GM21423 (cell line): ENCODE data around the gene PHF23.

ENCODE experiments used
- ATAC-seq: cut with Tn5 transposase; IDR thresholded peaks from one replicate; pipeline ENCODE4 v1.9.1; 2021; ENCODE audit warnings: mild to moderate bottlenecking, moderate library complexity; ENCODE audit not compliant: unreplicated experiment

PHF23 gene

DNA sequence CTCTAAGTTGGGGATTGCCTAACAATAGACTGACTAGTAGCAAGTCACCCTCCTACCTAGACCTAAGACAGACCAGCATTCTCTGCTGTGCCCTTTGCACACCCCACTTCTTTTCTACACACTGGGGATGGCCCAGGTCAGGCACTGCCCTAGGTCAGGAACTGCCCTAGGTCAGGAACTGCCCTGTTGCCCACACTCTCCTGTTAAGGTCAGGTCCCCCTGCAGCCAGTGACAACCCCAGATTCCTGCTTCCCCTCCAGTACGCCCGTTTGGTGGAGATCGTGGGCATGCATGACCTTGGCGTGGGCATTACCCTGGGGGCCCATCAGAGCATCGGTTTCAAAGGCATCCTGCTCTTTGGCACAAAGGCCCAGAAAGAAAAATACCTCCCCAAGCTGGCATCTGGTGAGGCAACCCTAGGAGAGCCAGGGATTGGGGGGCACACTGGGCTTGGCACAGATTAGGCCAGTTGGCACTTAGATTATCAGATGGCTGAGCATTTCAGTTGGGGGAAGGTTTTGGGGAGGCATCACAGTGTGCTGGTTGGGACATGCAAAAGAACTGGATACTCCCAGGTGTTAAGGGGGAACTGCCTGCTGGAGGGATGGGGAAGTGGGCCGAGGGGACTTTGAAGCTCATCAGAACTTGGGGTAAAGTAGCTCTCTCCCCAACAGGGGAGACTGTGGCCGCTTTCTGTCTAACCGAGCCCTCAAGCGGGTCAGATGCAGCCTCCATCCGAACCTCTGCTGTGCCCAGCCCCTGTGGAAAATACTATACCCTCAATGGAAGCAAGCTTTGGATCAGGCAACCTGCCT, 17.8 kb downstream of the PHF23 start:
- ATAC-seq, result no peak

DNA sequence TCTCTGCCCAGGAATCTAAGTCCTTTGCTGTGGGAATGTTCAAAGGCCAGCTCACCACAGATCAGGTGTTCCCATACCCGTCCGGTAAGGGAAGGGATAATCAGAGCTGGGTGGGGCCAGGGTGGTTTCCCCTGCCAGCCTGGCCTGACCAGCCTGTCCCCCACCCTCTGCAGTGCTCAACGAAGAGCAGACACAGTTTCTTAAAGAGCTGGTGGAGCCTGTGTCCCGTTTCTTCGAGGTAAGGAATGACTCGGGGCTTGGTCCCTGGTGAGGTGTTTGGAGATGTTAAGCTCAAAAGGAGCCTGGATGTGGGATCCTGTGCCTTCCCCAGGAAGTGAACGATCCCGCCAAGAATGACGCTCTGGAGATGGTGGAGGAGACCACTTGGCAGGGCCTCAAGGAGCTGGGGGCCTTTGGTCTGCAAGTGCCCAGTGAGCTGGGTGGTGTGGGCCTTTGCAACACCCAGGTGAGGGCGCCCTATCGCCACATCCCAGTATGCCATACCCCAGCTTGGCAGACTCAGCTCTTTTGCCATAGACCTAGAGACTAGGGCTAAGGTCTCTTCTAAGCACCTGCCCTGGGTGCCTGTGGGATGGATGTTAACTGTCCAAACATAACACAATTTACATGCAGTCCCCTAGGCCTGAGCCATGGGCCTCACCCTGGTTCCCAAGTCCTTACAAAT, 18.5 kb downstream of the PHF23 start:
- no peak for ATAC-seq

DNA sequence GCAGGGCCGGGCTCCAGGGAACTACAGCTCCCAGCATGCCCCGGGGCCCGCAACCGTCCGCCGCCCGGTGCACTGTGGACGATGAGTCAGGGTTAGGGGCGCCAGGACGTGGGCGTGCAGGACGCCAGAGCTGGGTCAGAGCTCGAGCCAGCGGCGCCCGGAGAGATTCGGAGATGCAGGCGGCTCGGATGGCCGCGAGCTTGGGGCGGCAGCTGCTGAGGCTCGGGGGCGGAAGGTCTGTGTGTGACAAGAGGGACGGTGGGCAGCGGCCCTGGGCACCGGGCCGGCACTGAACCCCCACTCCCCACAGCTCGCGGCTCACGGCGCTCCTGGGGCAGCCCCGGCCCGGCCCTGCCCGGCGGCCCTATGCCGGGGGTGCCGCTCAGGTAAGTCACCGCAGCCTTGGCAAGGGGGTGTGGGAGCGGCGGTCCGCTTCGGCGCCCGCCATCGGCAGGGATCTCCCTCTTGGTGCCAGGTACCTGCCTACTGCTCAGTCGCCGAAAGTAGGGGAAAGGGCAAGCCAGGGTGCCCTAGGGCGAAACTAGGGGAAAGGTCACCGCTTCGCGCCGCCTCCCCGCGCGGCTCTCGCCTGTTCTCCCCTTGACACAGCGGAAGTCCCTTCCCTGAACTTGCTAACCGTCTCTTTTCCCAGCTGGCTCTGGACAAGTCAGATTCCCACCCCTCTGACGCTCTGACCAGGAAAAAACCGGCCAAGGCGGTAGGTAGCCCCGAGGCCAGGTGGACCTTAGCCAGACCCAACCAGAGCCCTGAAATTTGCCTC, 19.3 kb downstream of the PHF23 start, which contains the start of the genes ACADVL and DLG4:
Gene ACADVL (plus strand): TSS at position 127 of the 781 bp plus-strand sequence. CDS start 47 bp downstream, at position 174.
Gene DLG4 (minus strand): TSS at position 25 of the 781 bp plus-strand sequence.
- ATAC-seq, result peak; percentile 70

DNA sequence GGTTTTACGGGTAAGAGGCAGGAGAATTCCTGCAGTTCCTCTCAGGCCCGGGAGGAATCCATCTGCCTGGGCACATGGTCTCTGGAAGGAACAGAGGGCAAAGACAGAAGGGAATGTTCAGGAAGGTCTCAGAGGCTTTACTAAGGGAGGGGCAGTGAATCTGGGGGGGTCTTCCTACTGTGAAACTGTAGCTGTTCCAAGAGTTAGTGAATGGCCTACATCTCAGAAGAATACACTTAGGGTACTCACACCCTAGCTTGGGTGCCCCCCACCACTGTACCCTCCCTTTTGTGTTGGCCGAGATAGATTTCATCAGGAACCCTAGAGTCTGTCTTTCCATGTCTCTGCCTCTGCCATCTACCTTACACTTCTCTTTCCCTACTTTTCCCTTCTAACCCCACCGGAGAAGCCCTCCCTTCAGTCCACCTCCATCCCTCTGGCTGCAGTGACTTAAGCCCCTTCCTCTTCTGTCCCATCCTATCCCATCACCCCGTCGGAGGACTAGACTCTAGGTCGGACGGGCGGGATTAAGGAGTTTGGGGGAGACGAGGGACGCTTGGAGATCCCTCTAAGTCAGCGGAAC, 19.9 kb downstream of the PHF23 start:
- ATAC-seq, result no peak

DNA sequence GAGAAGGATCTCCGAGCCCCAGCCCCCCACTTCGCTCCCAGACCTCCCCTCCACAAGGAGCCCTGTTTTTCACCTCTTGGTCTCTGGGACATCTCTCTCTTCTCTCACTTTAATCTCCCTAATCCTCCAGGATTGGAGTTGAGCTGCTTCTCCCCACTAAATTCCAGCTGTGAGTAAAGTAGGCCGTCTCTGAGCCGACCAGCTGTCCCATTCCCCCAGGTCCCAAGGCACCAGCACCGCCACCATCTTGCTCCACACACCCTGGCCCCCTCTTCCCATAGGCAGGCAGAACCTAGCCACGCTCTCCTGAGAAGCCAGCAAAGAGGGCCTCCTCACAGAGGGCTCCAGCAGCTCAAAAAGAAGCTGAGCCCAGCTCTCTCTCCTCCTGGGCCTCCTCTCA, 20.5 kb downstream of the PHF23 start:
- no peak for ATAC-seq

DNA sequence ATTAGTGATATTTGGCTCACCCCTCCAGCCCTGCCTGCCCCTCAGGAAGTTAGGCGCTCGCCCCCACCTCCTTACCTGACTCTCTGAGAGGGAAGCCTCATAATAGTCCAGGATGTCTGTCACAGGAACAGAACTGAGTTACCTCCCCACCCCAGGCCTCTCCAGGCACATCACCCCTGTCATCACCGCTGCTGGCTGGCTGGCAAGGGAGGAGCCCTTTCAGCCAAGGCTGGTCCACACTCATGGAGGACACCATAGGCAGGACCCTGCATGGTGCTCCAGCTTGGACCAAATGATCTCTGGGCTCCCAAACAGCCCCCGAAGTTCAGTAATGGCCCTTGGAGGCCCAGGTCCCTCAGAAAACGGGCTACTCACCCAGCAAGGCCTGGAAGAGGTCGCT, 21.1 kb downstream of the PHF23 start:
- no peak for ATAC-seq

DNA sequence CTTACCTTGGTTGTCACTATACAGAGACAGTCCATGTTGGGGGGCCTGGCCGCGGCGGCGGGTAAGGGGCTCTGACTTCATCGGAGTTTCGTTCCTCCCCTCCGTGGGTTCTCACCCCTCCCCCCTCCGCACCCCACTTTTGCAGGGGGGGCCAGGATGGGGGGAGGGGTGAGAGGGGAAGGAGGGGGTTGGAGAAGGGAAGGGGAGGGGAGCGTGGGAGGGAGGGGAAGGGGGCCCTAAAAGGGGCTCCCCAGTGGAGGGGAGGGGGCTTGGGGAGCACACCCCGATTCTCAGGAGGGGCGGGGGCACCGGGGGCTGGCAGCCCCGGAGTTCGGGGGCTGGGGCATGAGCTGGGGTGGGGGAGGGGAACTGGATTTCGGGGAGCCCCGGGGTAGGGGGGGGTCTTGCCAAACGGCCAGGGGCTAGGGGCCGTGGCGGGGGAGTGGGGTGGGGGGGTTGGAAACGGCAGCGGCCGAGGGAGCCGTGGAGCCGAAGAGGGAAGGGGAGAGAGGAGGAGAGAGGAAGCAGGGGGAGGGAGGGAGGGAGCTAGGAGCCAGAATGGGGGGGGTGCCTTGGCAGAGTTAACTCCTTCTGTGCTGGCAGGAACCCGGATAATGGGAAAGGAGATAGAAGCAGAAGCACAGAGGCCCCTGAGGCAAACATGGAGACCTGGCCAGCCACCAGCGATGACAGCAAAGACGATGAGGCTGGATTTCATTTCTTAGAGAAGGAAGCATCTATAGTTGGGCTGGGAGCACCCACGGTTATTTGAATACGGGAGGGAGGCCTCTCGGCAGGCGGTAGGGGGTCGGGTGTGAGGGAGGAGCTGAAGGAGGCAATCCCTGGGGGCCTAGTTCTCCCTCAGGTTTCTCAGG, 21.9 kb downstream of the PHF23 start:
- ATAC-seq, result no peak

DNA sequence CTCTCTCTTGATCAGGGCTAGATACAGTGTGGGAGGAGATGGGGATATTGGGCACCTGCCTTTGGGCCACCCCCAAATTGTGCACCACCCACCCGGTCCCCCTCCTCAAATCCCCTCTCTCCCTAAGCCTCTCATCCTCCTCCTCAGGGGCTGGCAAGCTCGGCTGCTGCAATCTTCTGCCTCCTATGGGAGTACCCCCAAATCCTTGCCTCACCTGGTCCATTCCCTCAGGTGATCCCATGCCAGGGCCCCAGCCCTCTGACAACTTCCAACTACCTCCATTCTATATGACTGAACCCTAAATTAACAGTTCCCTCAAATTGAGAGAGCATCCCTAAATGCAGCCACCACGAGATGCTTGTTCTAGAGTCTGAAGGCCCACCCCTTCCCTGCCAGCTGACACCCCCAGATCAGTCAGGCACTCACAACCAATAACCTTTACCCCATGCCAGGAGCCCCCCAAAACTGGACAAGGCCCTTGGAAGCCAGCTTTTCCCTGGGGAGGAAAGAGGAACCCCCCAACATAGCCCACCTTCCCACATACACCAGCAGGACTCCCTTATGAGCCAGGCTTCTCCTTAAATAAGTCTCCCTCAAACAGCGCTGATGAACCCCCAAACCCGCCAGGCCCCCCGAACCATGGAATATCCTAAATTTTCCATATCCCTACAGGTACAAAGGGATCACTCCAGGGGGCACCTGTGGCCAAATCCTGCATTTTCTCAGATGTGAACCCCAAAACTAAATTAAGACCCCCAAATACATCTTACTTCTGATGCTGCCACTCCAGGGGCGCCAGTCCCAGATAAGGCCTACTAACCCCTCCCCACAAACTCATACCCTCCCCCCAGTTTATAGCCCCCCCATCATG, 22.8 kb downstream of the PHF23 start:
- ATAC-seq, result no peak

DNA sequence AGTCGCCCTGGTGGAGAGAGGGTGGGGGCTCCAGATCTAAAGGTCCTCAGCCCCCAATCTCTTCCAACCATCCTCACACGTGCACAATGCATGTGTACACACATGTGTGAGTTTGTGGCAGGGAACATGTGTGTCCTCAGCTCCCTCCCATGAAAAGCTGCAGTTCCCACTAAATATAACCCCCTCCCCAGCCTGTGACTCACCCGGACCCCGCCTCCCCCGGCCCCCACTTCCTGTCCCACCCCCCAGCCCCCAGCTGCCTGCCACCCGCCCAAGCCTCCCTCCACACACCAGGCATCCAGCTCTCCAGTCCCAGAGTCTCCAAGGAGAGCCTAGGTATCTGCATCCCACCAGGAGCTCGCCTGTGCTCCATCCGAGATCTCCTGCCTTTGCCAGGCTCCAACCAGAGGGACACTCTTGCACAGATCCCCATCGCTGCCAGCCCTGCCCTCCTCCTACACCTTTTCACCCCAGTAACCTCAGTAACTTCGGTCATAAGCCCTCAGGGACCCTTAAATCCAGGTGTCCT, 23.5 kb downstream of the PHF23 start:
- no peak for ATAC-seq

DNA sequence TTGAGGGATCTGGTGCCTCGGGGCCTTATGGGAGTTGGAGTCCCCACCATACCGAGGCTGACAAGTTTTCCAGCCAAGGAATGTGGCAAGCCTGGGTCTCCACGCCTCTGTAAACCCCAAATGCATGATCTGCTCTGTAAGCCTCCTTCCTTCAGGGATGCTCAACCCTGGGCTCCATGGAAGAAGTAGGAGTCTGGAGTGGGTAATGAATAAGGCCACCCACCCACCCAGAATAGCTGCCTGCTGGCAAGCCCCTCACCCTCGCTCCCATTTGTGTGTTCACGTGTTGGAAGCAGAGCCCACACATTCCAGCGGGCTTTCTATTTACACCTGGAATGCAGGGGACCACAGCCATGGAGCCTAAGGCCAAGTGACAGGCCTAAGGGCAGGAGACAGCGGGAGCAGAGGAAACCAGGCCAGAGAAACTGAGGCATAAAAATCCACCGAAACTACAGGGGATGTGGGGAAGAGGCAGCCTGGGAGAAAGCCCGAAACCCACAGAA, 24.1 kb downstream of the PHF23 start:
- no peak for ATAC-seq

DNA sequence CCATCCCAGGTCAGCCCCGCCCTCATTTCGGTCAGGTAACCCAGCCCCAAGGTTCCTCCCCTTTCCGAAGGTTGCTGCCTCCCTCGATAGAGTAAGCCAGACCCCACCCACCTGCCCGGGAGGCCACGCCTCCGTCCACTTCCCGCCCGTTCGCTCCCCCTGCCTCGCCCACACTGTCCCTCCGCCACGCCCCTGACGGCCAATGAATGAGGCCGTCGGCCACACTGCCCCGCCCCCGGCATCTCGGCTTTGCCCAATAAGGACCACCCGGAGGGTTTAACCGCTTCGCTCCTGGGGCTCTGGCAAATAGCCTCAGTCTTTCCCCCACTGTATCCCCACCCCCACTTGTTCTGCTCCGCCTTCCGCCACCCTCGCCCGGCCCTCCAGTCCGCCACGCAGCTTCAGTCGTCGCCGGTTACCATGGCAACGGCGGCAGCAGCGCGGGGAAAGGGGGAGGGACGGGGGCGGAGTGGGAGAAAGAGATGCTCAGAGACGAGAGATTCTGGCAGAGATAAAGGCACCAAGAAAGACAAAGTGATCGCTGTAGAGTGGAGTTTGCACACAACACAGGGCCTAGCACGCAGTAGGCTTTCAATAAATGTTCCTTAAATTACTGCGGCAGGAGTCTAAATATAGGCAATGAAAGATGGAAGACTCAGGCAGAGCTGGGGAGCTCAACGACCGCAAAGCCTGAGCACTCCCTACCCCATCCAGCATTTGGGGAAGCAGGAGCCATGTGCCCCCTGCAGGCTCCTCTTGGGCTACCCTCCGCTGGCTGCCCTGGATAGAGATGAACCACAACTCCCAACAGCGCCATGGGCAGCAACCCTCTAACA, 24.7 kb downstream of the PHF23 start:
- ATAC-seq, result peak; percentile 79

DNA sequence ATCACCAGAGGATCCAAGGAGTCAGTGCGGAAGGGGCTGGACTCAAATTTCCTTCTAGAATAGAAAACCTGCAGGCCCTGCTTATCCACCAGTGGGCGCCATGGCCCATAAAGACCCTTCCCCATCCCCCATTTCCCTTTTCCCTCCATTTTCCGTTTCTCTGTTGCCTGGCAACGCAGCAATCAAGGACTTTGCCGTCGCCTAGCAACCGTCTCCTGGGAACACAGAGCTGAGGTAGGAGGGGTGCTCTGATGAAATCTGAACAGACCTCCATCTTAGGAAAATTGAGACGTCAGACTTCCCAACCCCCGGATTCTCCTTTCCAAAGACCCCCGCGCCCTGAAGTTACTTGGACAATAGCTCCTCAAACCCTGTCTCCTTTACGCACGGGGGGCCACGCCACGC, 25.4 kb downstream of the PHF23 start:
- ATAC-seq, result peak; percentile 4

DNA sequence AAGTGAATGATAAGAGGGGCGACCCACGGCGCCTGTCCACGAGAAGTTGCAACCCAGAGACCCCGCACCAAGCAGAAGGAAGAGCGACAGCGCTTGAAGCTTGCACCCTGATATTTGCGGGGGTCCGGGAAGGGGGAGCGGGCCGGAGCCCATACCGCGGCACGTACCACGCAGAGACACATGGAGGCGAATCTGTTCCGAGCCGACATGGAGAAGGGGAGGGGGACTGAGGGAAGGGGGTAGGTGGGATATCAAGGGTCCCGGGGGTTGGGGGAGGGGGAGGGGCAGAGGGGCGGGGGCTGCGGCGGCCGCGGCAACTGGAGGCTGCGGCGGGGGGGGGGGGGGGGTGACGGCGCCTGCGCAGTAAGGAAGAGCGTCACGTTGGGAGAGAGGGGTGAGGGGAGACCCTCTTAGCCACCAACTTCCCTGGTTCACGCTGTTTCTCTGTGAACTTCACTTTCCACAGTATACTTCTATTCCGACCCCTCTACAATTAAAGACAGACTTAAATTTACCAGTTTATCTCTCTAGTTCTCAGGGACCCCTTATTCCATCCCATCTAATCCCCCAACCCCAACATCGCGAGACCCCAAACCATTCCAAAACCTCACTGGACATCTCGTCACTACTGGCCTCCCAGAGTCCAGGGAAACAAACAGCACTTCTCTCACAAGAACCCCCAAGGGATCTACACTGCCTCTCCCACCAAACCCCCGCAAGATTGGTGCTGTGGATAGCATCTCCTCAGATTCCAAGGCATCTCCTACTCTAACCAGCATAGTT, 27.6 kb downstream of the PHF23 start:
- no peak for ATAC-seq

DNA sequence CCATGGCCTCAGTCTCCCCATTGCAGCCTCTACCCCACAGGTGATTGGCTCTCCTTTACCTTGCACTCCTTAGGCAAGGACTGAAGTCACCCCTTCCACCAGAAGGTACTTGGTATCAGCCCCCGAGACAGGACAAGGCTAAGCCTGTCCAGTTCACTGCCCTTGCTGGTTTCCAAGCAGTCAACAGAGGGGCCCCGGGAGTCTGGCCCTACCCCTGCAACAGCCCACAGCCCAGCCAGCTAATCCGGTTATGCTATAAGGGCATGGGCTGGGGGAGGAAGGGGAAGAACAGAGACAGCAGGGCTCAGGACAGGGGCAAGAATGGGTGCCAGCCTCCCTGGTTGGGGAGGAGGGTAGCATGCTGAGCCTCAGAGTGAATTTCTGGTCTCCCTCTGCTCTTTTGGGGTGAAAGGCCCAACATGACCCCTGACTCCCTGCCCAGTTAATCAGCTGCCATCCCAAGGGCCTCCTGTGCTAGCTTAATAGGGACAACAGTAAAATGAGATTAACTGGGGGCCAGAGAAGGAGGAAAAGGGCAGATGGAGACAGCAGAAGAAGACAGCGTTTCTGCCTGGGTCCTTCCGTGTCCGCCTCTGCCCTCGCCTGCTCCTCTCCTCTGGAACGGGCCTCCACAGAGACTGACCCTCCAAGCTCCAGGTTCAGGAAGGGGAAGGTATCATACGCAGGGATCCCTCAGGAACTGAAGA, 30.4 kb downstream of the PHF23 start:
- ATAC-seq, result no peak

DNA sequence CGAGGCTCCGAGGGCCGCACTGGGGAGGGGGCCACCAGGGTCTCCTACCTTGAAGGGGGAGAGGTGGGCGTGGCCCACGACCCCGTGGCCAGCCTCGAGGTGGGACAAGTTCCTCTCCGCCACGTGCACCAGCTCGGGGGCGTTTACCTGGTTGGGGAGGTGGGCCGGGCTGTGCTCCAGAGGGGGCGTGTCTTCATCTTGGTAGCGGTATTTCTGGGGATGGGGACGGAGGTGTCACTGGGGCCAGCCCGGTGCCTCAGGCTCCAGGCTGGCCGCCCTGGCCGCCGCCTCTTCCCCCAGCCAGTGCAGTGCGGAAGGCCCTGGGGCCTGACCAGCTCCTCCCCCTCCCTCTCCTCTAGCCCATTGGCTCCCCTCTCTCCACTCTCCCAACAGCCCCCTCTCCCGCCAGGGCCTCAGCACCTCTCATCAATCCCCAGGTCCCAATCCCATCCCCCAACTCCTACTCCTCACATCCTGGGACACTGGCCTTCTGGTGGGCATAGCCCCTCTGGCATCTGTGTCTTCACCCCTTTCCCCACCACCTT, 31.2 kb downstream of the PHF23 start:
- ATAC-seq, result no peak
